ENCODE results near the gene ACKR3.
A peak's percentile ranks its signal among the peaks of the same experiment; 100 is the strongest.

ACKR3 gene

DNA sequence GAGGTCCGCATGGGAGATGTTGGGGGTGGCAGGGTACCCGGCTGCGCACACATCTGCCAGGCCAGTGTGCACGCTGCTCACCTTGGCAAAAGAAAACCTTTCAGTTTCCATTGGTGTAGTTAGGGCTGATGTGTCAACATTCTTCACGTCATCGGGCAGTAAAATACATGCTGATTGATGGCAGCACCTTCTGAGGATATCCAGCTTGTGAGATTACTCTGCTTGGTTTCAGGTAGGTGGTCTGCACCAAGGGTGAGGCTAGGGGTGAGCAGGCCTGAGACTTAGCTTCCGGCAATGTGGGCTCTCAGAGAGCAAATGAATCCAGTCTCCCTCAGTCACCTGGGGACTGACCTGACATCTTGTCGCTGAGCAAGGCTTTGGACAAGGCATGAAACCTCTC lies 19.3 kb upstream of the ACKR3 start:
- DNase-seq, result no peak

DNA sequence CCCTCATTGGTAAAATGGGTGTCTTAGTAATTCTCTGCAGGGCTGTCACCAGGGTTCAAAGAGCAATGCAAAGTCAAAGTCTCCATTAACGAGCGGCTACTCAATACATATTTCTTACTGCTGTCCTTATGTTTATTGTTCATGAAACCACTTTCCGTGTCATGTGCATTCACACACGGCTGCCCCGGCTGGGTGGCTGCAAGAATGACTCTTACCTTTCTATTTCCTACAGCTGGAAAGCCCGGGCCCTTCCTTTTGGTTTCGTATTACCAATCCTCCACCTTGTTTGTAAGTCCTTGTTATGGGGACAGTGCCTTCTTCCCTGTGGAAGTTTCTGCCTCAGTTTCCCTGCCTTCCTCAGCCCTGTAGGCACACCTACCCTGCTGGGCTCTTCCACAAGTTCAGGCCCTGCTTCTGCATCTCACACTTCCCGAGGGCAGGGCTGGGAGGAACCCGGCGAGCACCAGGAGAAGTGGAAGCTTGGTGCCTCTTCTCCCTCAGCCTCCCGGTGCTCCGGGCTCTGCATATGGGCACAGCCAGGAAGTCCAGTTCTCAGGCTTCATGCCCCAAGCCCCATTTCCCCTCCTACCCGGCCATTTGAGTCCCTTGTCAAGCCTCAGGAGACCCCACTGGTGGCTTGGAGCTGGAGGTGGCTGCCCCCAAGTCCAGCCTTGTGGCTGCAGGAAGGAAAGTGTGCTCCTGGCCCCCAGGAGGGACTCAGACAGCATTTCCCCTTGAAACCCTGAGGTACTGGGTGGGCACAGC lies 18.7 kb upstream of the ACKR3 start:
- no peak for DNase-seq

DNA sequence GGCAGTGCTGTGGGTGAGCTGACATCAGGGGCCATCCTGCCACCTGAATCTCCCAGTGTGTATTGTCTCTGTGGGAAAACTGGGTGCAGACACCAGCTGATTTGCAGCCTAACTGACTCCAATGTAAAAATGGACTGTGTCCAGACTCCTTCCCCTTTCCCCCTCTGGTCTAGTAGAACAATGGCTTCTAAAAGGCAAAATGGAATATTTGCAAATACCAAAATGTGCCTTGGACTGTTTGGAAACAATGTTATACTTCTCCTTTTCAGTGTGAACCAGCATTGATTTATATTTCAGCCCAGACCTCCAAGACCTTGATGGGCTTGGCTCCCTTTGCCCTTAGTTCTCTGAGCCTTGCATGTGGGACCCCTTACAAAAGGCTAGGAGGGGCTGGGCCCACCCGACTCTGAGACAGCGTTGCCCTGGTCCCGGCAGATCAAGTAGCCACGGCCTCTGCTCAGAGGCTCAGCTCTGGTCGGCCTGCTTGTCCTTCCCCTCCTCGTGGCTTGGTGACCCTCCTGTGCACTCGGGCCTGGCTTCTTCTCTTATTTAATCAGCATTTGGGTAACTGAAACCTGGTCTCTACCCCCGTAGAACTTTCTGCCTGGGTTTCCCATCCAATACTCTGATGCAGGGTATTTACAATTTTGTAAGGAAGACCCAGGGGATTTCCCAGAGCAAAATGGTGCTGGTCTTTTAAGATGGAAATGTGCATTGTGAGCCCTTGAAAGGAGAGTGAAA lies 18.0 kb upstream of the ACKR3 start:
- no peak for DNase-seq

DNA sequence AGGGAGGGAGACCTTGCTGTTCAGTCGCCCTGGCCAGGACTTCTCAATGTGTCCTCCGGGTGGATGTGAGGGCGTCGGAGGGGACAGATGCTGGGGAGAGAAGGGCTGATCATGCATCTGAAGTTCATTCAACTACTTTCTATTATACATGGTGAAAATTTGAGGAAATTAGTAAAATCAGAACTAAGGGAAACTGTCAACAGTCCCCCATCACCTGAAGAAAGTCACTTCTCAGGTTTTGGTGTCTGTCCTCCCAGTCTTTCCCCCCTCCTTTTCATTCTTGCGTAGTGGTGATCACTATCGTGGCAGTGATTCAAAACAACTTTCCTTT lies 17.4 kb upstream of the ACKR3 start:
- DNase-seq, result no peak

DNA sequence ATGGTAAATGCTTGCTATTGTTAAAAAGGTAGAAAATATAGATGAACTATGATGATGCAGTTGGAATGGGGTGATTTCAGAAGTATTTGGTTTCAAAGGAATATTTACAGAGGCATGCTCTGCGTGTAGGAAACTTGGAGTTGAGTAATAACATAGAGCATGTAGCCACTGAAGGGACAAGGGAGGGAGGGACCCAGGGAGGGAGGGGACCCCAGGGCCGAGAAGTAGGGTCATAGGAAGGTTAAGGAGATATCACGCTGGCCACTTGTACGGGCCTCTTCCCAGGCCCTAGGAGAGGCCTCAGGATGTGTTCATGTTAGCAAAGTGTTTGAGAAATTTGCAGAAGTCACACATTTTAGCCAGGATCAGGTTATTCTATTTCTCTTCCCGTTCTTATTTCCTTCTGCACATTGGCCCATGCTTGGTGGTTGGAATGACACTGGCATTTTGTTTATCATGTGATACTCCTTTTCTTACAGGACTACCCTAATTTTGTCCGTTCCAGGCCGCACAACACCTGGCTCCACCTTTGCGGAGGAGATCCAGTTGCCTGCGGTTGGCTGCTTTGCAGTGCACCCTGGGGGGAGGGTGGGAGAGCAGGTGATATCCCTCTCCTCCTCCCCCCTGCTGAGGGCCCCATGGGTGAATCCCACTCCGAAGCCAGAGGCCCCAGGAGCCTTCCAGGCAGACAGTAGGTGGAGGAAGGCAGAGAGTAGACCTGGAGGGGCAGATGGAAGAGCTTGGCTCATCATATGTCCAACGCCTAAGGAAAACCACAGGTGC lies 16.9 kb upstream of the ACKR3 start:
- DNase-seq, result no peak

DNA sequence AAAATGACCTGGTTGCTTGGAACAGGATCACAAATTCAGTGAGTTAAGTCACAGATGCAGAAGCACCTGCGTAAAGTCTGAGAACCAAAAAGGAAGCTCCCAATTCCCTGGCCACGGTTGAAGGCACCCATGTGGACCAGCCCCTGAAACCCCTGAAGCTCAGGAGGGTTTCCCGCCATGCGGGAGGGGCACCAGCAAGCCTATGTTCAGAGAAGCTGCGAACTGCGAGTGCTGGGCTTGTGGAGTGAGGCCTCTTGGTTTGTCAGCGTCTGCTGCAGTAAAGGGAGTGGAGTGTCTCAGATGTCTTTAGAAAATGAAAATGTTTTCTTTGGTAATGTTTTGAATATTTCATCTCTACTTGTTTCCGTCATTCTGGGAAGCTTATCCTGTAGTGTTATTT lies 16.1 kb upstream of the ACKR3 start:
- DNase-seq, result no peak

DNA sequence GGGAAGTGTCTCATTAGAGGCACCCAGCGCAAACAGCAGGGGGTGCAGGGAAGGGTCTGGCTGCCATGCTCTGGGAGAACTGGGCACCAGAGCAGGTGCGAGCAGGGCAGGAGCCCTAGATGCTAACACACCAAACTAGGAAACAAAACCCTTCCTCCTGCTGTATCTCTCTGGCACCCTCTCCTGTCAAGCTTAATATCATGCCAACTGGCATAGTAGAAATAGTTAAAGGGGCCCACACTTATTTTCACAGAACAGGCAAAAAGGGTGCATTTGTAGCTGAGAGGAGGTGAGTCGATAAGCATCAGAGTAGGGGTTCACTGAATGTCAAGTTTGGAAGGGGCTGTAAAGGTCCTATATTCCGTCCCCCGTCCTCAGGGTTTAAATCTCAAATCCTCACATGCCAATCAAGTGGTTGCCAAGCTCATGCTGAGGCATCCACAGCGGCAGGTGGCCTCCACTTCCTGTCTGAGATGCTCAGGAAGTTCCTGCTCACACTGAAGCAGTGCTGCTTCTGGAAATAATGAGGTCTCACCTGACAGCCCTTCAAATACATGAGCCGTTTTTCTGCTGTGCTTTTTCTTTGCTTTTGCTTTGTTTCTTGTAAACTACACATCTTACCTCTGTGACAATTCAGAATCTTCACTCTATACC lies 14.9 kb upstream of the ACKR3 start:
- no peak for DNase-seq

DNA sequence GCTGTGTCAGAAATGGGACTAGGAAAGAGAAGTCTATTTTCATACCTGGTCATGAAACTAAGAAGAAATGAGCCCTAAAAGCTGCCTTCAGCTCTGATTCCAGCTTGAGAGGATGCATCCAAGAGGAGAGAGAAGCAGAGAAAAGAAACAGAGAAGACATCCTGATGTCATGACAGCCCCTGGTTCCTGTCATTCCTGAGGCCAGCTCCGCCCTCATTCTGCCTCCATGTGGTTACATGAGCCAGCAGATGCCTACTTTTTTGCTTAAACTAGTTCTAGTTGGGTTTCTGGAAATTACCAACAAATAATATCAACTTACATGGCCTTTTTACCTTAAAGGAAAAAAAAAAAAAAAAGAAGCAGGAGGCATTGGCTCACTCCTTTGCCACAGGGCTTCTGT lies 14.1 kb upstream of the ACKR3 start:
- no peak for DNase-seq

DNA sequence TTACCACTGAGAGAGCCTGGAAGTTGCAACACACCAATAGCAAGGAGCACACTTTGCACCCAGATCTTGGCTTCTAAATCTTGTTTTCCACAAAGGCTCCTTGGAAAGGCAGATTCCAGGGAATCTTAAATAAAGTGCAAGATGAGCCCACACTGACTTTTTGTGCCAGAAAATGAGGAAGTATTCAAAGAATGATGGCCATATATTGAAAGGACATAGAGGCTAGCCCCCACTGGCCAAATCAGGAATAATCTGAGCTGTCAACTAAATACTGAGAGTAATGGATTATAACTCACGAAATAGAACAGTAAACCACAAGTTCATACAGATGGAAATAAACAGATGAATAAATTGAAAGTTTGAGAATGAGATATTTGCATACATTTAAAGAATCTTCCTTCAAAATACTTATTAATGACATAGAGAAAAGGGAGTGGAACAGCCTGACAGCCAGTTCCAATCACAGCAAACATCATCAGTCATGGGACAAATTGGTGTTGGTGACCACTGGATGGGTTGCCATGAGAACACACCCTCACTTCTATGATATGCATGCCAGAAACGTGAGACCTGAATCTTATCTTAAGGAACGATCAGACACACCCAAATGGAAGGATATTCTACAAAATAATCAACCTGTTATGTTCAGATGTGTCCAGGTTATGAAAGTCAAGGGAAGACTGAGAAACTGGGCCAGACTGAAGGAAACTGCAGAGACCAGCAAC lies 12.2 kb upstream of the ACKR3 start:
- DNase-seq, result no peak

DNA sequence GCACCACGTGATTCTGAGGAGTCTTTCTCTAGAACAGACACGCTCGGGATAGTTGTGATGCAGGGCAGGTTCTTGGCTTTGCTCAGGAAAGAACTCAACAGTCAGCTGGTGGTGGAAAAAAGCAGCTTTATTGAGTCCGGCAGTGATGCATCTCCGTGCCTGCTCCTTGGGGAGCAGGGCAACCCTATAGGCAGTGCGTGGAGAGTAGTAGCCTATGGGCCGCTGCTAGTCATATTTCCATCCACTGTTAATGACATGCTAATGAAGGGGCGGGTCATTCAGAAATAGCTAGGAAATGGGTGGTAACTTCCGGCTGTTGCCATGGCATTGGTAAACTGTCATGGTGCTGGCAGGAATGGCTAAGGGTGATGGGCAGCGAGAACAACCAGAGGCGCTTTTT lies 11.6 kb upstream of the ACKR3 start:
- DNase-seq, result no peak

DNA sequence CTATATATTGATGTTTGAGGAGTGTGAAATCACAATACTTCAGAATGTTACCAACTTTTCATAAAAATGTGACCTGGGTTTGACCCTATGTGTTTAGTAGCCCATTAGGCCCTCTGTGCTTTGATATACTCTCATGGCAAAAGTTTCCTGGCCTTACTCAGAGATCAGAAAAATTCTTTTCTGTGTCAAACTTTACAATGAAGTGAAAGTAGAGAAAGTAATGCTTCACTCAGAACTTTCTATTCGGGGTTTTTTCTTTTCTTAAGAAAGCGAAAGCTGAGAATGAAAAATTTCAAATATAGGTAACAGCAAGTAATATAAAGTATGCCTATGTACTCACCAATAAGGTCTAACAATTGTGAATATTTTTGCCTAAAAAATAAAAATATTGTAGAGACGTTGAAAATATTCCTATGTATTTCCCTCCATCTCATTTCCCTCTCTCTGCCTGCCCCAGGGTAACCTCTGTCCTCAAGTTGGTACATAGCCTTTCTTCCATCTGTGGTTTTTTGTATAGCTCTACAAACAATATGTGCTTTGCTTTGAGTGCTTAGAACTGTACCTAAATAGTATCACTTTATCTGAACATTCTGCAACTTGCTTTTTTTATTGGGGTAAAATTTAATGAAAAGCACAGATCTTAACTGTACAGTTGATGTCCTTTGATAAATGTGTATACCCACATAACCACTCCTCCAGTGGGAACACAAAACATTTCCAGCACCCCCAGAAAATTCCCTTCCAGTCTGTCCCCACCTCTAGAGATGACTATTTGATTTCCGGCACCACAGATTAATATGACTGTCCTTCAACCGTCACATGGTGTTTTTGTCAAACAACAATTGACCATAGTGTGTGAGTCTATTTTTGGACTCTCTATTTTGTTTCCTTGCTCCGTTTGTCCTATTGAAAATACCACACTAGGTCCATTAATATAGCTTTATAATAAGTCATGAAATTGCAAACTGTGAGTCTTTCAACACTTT lies 10.3 kb upstream of the ACKR3 start:
- DNase-seq, result no peak

DNA sequence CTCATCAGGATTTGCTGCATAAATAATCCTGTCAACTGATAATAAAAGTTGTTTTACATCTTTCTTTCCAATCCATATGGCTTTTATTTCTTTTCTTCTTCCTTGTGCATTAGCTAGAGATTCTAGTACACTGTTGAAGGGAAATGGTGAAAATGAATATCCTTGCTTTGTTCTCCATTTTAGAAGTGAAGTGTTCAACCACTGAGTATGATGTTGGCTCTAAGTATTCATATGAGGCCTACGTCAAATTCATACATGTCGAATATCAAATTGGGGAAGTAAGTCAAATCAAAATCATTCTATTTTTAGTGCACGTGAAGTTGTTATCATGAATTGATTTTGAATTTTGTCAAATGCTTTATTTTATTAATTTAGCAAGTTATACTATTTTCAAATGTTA lies 7.8 kb upstream of the ACKR3 start:
- DNase-seq, result no peak

DNA sequence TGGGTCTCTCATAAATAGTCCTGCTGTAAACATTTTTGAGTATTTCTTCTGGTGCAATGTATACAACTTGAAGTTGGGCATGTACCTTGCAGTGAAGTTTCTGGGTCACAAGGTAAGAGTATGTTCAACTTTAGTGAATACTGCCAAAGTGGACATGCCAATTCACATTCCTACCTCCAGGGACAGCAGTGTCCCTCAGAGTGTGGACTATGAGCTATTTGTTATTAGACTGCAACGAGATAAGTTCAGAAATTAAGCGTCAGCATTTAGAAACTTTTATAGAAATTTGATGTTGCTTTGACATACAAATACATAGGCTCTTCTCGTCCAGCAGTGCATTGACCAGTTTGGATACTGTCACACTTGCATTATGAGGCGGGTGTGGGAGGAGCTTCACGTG lies 7.2 kb upstream of the ACKR3 start:
- DNase-seq, result no peak

DNA sequence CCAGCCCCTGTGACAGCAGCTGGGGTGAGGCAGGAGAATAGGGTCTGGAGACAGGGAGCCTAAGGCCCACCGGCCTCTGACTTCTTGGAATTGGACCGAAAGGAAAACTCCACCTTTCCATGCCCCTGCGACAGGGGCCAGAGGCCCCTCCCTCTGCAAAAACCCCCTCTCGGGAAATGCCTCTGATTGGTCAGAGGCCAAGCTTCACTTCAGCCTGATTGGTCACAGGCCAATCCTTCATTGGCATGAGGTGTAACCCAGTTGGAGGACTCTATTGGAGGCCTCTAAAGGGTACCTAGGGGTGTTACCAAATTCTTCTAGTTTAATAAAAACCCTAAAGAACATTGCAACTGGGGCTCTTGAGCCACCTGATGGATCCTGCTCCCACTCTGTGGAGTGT lies 5.7 kb upstream of the ACKR3 start:
- DNase-seq, result no peak

DNA sequence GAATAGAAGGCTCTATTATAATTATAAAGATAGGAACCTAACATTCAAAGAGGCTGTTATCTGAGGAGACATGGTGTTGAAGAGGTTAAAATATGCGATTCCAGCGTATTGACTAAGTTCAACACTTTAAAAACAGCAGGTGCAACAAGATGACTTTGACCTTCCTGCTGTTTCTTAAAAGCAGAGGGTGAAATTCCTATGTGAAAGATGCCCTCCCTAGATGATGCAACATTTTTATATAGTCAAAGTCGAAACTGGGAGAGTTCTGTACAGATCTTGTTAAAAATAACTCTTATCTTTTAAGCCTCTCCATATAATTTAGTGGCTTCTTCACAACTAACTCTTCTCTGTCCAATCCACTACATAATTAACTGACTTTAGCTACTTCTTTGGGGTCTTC lies 4.4 kb upstream of the ACKR3 start:
- DNase-seq, result no peak

DNA sequence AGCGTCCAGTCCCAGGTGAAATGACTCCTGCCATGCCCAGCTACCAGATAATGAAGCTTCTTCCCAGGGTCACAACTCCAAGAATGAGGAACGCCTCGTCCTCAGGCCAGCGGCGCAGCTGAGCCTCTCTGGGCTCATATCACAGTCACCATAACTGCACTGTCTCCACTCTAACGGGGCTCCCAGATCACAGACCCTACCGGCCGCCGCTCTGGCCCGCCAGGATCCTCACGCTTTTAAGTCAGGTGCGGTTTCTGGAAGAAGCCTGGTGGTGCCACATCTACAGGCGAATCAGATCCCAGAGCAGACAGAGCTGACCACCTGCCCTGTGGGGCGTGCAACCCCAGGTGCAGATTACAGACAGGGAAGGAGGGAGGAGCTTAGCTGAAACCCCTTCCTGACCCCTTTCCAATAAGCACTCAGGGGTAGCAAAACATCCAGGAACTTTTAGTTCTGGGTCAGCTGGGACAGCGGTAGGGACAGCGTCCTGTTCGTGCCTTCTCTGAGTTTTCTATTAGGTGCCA lies 3.7 kb upstream of the ACKR3 start:
- no peak for DNase-seq

DNA sequence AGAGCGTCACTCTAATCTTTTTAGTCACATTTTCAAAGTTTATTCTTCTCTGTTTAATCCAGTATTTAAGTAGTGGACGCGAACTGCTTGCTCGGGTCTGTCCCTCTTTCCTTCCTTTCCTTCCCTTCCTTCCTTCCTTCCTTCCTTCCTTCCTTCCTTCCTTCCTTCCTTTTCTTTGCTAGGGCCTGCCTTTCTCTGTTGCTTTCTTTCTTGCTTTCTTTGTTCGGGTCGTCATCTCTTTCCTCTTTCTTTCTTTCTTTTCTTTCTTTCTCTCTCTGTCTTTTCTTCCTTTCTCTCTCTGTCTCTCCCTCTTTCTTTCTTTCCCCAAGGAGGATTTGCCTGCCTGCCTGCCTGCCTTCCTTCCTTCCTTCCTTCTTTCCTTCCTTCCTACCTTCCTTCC lies 3.0 kb upstream of the ACKR3 start:
- DNase-seq, result no peak

DNA sequence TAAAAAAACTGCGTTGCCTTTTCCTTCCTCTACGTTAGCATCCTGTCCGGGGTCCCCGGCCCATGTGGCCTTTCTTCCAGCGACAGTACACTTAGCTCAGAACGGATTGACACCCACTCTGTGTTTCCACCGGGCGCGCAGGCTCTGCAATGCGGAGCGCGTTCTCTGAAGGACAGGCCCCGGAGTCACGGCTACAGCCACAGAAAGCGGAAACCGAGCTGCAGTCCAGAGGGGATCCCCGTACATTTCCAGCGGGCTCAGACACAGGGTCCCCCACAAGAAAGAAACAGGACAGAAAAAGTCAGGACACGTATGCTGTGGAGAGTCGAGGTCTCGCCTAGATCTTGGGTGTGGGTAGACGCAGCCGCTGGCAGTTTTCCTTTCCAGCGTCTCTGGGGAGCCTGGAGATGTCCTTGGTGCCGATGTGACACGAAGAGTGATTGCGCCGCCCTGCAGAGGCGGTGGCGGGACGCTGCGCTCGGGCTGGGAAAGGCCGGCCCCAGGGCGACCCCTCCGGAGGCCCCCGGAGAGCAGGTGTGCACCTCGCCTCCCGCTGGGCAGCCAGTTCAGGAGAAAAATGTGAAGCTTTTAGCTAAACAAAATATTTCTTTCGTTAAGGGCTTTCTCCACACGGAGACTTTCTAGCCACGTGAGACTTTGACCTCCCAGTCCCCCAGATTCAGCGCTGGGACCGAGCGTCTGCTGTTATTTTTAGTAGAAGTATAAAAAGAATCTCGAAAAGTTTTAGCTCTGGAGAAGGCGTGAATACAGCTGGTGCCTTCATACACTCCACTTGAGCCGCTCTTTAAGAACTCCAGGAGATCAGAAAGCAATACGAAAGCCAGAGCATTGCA lies 1.3 kb upstream of the ACKR3 start:
- peak; percentile 65 for DNase-seq

DNA sequence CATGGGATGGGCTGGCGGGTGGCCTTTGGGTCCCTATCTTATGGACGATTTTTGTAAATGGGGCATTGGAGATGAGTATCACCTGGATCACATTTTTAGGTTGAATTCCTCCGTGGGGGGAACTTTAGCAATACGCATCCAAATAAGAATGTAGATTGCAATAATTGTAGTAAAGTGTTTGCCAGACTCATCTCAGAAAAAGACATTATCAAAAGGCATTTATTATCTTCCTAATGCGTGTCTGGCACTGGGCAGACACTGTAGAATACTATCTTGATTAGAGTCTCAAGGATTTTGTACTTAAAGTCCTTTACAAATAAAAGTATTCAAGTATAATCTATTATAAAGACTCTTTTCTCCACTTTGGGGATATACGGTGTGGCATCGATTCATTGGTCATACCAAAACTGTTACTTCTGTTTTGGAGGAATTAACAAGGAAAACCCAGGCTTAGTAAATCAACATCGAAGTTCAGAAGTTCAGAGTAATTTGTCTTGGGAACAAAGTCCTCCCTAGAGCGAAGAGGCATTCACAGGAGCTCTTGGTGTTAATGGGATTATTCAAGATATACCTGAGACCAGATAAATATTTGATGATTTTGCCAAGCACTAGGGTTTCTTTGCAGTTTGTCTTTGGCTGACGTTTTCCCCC lies 578 bp upstream of the ACKR3 start:
- DNase-seq, result no peak

Data from left hindlimb (tissue), 1 donor.